HG03103 (cell line): ENCODE measurements around the gene SRXN1.
A peak's percentile ranks its signal among the peaks of the same experiment; 100 is the strongest.

ENCODE experiments used
- ATAC-seq: cut with Tn5 transposase; IDR thresholded peaks from one replicate; pipeline ENCODE4 v1.9.1; 2021; ENCODE audit warnings: low read depth; ENCODE audit not compliant: unreplicated experiment

The SRXN1 gene

DNA sequence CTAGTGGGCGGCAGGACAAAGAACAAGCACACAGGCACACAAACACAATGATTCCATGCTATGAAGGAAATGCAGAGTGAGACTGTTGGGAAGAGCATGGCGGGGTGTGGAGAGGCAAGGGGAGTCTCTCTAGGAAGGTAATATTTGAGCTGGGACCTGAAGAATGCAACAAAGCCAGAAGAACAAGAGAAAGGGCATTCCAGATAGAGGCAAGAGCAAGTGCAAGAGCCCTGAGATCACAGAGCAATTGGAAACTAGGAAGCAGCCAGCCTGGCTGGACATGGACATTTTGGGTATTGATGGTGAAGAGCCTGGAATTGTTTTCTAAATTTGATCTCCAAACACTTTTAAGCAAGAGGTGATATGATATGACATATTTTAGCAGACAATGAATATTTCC, 15.4 kb downstream of the SRXN1 start:
- ATAC-seq: no peak

DNA sequence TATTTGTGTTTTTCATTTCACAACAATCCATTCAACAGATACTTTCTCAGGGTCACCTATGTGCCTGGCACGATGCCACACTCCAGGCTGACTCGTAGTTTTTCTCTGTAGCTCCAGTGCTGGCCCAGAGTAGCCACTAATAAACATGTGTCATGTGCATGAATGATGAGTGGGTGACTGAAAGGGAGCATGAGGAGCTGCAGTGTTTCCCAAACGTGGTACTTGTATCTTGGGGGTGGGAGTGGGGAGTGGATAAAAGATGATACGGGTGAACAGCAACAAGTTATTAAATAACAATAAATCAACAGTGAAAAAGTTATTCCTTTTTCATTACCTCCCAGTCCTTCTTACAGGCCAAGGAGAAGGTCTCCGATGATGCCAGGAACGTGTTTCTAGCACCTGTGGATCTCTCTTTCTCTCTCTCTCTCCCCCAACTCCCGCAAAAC, 17.1 kb downstream of the SRXN1 start:
- ATAC-seq: no peak

DNA sequence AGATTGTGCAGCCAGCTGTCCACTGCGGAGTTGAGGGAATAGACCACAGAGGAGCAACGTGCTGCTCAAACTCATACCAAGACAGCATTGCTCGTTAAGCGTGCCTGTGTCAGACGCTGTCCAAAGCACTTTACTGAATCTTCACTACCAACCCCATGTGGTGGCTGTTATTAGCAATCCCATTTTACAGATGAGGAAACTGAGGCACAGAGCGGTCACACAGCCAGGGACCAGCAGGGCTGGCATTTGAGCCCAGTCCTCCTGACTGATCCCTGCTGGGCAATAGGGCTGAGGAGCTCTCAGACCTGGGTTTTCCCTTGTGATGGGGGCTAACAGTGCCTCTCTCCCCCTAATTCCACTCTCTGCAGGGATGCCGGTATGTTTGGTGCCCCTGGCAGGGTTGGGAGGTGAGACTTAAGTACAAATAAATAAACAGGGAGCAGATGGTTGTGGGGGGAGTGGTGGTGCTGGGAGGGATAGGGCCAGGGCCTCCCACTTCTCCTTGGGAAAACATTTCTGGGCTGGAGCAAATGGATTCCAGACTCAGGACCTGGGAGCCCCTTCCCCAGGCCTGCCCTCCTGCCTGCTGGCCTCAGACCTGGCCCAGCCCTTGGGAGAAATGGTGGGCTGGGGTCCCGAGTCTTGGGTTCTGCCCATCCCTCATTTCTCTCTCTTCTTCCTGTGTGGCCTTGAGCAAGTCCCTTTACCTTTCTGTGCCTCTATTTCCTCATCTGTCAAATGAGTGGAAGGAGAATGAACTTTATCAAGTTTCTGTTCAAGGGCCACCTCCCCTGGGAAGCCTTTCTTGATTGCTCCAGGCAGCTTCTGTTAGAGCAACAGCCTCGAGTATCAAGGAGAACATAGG, 17.7 kb downstream of the SRXN1 start:
- no peak for ATAC-seq

DNA sequence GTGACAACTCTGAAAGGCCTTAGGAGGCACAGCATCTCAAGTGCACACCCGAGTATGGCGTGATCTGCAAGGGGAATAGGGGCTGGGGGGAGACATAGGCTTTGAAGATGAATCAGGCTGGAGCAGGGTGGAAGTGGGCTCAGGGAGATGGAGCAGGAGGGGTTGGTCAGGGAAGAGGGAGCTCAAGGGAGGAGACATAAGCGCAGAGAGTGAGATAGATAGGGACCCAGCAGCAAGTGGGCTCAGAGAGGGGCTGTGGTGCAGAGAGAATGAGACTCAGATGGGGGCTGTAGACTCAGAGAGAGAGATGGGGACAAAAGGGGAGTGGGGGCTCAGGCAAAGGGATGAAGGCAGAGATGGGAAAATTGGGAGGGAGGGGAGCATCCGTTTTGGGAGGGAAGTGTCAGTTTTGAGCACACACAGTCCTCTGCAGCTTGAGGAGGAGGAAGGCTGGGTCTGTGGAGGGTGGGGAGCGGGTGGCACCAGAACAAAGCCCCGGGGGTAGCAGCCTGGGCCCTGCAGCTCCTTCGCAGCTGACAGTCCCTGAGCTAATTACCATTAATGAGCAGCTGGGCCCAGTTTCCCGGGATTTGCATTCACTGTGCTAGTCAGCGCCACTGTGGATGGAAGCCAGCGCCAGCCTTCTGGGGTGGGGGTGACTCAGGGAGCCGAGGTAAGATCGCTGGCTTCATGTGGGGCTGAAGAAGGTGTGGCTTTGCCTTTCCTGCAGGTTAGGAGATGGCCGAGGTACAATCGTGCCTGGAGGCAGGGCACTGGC, 18.7 kb downstream of the SRXN1 start:
- no peak for ATAC-seq

DNA sequence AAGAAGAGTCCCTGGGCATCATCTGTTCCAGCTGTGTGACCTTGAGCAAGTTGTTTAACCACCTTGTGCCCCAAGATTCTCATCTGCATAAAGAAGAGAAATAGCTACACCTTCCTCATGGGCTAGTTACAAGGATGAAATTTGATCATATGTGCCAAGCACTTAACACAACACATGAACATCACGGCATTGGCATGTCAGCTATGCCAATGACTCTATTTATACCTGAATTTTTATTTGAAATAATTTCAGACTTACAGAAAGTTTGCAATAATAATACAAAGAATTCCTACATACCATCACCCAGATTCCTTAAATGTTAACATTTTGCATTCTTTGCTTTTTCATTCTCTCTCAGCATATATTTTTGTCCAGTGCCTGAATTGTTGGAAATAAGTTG, 21.9 kb downstream of the SRXN1 start:
- no peak for ATAC-seq

DNA sequence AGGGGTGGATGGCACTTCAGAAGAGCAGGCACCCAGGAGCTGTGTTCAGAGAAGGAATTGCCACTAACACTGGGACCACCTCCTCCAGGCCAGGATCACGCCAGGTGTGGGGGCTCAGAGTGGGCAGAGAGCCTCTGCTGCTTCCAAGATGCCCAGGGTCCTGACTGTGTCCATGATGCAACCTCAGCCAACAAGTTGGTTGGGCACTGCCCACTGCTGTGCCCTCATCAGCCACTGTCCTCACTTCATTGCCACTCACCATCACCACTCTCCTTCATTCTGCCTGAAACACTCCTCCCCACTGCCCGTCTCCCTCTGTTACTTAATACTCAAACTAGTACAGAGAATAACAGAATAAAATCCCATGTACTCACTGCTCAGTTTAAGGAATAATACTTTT, 26.4 kb downstream of the SRXN1 start:
- no peak for ATAC-seq

DNA sequence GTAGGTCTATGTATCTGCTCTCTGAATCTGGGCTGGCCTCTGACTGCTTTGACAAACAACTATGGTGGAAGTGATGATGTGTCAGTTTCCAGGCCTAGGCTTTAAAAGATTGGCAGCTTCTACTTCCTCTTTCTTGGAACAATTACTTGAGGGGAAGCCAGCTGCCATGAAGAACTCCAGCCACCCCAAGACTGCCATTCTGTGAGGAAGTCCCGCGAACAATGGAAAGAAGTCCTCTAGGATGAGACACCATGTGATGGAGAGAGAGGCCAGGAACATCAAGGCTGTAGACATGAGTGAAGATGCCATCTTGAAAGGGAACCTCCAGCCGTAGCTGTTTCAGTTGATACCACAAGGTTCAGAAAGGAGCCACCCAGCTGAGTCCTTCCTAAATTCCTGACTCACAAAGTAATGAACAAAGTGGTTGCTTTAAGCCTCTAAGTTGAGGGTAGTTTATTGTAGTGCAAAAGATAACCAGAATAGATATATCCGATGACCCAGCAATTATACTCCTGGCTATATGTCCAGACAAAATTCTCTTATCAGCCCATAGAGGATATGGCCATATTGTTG, 27.6 kb downstream of the SRXN1 start:
- ATAC-seq: no peak

DNA sequence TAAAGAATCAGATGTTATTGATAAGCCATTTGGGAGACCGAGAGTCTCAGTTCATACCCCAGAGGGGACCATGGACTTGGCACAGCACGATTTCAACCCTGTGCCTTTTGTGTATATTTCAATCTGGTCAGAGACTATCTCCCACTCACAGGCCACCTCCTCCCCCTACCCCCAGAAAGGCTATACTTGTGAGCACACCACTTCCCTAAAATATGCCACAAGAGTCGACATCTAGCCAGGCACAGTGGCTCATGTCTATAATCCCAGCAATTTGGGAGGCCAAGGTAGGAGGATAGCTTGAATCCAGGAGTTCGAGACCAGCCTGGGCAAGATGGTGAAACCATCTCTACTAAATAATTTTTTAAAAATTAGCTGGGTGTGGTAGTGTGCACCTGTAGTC, 29.3 kb downstream of the SRXN1 start:
- no peak for ATAC-seq

DNA sequence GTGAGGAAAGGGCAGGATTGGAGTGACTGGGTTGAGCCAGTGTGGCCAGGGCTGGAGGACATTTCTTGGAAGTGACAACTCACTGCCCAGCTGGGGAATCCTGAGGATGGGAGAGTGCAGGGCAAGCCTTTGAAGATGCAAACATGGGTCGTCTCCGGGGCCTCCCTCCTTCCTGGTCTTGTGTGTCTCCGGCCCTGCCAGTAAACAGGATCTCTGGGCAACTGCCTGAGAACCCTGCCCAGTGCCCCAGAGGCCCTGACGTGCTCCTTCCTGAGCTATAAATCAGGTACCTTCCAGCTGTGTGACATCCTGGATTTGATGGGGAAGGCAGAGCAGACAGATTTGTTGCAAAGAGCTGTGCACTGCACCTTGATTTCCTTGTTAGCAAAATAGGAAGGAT, 30.0 kb downstream of the SRXN1 start:
- ATAC-seq: no peak

DNA sequence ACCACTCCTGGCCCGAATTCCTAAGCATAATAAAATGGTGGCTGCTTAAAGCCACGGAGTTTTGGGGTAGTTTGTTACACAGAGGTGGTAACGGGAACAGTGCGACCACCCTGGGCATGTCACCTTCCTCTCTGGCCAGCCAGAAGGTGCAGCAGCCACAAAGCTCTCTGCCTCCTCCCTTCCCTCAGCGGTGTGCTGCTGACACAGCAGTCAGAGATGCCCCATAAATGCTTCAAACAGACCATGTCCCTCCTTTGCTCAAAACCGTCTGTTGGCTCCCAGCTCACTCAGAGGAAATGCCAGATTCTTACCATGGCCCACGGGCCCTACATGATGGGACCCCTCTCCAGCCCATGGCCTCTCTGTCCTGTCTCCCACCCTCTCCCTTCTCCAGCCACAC, 30.8 kb downstream of the SRXN1 start:
- no peak for ATAC-seq

DNA sequence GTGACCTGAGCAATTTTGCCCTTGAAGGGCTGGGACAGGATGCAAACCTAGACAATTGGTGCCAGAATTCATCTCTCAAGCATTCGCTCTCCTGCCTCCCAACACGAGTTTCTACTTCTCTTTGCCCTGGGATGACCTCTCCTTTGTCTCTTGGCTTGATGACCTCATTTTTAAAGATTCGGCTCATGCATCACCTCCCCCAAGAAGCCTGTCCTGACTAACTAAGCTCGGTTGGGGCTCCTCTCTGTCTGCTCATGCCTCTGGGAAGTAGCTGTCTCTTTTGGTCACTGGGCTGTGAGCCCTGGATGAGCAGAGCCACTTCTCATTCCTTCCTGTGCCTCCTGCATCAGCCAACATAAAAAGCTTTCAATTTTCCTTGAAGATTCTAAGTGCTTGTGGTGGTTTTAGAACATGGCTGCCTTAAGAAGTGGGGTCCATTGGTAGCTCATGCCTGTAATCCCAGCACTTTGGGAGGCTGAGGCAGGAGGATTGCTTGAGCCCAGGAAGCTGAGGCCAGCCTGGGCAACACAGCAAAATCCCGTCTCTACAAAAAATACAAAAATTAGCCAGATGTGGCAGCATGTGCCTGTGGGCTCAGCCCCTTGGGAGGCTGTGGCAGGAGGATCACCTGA, 31.8 kb downstream of the SRXN1 start:
- ATAC-seq: no peak

DNA sequence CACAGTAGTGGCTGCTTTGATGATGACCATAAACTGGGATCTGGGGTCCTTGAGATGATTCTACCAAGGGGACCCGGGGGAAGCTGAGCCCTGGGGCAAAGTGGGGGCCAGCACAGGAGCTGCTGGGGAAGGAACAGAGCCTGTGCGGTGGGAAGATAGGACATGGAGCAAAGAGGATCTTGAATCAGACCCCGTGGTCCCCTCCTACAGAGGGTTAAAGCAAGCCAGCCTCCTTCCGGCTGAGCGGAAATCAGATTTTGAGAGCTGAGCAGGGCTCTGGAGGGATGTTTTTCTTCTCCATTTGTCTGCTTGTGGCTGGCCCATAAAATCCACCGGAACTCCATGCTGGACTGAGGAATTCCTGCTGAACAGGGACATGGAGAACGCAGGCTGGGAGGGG, 32.8 kb downstream of the SRXN1 start:
- no peak for ATAC-seq

DNA sequence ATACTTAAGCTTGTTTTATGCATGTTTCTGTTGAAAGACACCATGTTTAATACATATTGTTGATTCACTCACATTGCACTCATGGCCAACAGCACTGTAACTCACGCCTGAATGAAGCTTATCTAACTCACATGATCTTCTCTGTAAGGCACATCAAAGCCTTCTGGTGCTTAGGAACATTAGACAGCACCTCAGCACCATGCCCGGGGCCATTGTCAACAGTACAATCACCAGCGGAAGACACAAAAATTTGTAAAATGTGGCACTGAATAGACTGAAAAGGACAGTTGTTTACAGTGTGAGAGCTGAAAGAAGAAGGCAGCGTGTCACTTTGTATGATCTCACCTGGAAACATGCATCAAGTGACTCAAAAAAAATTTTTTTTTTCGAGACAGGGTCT, 34.0 kb downstream of the SRXN1 start:
- no peak for ATAC-seq

DNA sequence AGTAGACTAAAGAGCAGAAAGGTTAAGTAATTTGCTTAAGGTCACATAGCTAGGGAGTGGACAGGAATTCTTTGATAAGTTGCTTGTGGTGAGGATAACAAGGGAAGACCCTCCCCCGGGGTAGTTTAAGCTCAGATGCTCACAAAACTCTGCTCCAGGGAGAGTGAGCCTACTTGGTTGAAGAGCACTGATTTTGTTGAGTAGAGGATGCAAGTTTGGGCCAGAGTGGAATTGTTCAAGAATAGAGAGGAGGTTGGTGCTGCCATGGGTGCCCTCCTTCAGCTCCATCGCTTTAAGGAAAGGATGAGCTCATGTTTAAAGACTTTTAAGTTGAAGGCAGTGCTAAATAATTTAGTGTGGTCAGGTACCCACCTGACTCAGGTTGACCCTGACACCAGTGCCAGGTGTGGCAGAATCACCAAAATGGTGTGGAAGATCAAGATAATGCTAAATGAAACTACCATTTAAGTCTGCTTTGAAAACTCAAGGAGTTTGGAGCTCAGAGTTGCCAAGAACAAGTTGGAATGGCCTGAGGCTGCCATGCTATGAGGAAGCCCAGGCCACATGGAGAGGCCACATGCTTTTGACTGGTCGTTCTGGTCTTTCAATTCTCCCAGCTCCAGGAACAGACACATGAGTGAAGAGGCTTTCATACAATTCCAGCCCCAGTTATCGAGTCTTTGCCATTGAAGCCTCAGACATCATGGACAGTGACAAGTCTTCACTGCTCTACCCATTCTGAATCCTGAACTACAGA, 34.9 kb downstream of the SRXN1 start:
- no peak for ATAC-seq

DNA sequence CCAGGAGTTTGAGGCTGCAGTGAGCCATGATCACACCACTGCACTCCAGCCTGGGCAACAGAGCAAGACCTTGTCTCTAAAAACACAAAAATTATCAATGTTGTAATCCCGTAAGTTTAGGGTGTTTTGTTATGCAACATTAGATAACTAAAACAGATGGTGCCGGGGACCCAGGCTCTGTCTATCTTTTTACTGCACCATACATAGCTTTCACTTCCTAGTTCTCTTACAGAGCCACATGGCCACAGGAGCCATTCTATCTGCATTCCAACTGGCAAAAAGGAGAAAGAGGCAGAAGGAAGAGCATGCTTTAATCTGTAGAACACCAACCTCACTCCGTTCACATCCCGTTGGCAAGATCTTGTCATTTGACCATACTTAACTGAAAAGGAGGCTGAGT, 37.5 kb downstream of the SRXN1 start:
- ATAC-seq: no peak

DNA sequence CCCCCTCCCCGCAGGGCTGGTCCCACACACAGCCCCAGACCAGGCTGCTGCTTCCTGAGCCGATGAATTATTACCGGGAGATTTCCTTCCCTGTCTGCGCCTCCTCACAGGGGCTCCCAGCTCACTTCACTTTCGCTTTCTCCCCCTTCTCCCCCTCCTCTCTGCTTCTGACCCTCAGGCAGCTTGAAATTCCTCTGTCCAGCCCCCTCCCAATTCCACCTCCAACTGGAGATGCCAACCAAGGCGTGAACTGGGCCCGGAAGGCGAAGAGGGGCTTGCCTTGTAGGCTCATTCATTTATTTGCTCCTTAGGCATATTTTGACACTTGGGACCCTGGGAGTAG, 41.2 kb downstream of the SRXN1 start:
- ATAC-seq: no peak

DNA sequence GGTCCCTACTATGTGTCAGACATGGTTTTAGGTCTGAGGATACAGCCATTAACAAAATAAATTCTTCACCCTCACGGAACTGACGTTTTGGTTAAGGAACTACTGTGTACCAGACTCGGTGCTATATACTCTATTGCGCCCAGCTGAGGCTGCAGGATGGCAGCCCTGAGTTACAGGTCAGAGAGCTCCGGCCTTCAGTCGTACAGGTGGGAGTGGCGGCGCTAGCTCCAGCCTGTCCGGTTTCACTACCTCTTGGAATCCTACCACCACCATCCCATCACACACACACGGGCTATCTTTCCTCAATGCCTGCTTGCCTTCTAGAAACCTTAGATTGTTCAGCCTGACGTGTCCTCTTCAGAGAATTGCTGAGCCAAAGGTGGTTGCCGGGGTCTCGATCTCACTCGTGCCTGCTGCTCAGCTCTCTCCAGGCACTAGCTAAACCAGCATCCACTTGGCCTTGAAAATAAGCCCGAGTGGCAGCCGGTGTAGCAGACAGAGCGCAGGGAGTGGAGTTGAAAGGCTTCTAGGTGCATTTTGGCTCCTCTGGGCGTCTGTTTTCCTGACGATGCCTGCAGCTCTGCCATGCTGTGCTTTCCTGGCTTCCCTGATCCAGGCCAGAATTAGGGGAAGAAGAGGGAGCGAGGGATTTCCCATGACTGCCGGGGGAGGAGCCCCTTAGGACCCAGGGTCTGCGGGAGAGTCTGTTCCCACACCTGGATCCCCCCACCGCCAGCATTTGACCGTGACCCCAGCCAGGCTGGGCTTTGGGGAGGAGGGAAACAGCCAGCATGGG, 41.8 kb downstream of the SRXN1 start:
- no peak for ATAC-seq

DNA sequence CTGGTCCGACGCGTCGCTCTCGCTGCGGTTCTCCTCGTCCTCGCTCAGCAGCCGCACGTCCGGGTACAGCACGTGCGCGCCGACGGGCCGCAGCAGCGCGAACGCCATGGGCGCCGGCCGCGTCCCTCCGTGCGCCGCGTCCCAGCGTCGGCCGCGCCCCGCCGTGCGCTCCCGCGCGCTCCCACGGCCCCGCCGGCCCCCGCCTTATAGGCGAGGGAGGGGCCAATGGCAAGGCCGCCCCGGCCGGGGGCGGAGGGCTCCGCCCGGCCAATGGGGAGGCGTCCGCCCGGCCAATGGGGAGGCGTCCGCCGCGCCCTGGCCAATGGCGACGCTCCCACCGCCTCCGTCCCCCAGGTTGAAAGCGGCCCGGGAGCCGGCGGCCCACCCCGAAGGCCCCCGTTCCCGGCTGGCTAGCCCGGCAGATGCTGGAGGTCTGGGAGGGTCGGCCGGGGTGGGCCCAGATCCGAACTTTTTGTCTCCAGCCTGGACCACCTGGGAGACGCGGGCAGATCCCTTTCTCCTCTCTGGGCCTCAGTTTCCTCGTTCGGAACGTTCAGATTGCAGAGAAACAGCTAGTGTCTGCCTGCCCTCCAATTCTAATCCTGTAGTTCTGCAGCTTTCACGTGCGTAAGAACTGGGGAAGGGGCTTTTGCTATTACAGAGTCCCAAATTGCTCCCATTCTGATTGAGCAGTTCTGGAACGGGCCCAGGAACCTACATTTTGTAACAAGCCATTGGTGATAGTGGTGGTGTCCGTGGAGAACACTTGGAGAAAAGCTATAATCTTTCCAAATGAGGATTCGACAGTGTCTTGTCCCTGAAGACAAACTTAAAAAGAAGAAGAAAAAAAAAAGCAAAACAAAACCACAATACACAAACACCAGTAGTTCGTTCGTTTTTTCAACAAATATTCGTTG, 42.6 kb downstream of the SRXN1 start, which contains the start of gene TCF15:
TSS of gene TCF15 (minus strand) at position 180 of the 917 bp plus-strand sequence. CDS start at position 108, 72 bp downstream.
- ATAC-seq: peak; percentile 64
